Measurements from ENCODE around the gene NRARP.
"Not testable (repeated sequence)": the region's sequence is repeated elsewhere in the genome, so short reads cannot be mapped to it uniquely, and the experiment has no call there.

NRARP gene

DNA sequence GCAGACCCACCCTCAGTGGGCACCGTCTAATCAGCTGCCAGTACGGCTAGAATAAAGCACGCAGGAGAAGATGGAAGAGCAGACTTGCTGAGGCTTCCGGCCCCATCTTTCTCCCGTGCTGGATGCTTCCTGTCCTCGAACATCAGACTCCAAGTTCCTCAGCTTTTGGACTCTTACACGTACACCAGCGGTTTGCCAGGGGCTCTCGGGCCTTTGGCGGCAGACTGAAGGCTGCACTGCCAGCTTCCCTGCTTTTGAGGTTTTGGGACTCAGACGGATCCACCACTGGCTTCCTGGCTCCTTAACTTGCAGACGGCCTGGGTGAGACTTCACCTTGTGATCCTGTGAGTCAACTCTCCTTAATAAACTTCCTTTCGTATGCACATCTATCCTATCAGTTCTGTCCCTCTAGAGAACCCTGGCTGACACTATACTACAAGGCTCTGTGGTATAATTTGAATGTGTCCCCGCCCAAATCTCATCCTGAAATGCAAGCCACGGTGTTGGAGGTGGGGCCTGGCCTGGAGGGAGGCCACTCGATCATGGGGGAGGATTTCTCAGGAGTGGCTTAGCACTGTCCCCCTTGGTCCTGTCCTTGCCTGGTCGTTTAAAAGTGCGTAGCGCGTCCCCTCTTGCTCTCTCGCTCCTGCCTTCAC is 31.1 kb upstream of the NRARP start:
- TF ChIP-seq EZH2 (optimal IDR thresholded peaks at IDR 0.05; ENCODE audit: low read depth, low read length) (no peak), EZH2phosphoT487 (IDR thresholded peaks at IDR 0.05; ENCODE audit: low read length) (no peak), CTCF (IDR thresholded peaks at IDR 0.05; ENCODE audit: low read length) (no peak)
- no peak overlapping the region for H3K27ac ChIP-seq (ENCODE audit: low read length)
- H3K9me3 ChIP-seq (replicated peaks; ENCODE audit: insufficient read depth, low read length): no peaks in the 10 kb centered on the region
- no peaks in the 10 kb centered on the region for H3F3A ChIP-seq (ENCODE audit: insufficient read depth, low read length)
- DNase-seq: no peak
- H4K20me1 ChIP-seq (ENCODE audit: insufficient read depth, low read length): no peaks in the 10 kb centered on the region
- no peak overlapping the region for H3K4me3 ChIP-seq (ENCODE audit: low read length)
- no peak overlapping the region for H3K4me2 ChIP-seq (ENCODE audit: low read depth, low read length)
- H3K27me3 ChIP-seq (replicated peaks; ENCODE audit: insufficient read depth, low read length): peaks cover 80% of the 10 kb centered on the region
- no peaks in the 10 kb centered on the region for H3K79me2 ChIP-seq (ENCODE audit: low read length)
- no peaks in the 10 kb centered on the region for H3K4me1 ChIP-seq (ENCODE audit: low read length)
- no peak overlapping the region for H2AFZ ChIP-seq (ENCODE audit: low read length)
- no peak overlapping the region for H3K9ac ChIP-seq (ENCODE audit: low read length)
- H3K36me3 ChIP-seq (replicated peaks; ENCODE audit: insufficient read depth, low read length): no peaks in the 10 kb centered on the region
- no peaks in the 10 kb centered on the region for H3K9me2 ChIP-seq (replicated peaks; ENCODE audit: insufficient read depth, low read length)

DNA sequence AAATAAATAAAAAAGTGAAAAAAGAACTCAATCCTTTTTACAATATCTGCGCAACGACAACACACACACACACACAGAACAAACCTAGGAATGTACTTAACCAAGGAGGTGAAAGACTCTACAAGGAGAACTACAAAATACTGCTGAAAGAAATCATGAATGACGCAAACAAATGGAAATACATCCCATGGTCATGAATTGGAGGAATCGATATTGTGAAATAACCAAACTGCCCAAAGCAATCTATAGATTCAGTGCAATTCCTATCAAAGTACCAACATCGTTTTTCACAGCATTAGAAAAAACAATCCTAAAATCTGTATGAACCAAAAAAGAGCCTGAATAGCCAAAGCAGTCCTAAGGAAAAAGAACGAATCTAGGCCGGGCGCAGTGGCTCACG is 29.9 kb upstream of the NRARP start:
- H3K36me3 ChIP-seq (replicated peaks; ENCODE audit: insufficient read depth, low read length): no peaks in the 10 kb centered on the region
- no peak for TF ChIP-seq CTCF (IDR thresholded peaks at IDR 0.05; ENCODE audit: low read length)
- no peaks in the 10 kb centered on the region for H3F3A ChIP-seq (ENCODE audit: insufficient read depth, low read length)
- no peaks in the 10 kb centered on the region for H3K4me1 ChIP-seq (ENCODE audit: low read length)
- no peaks in the 10 kb centered on the region for H4K20me1 ChIP-seq (ENCODE audit: insufficient read depth, low read length)
- peaks cover 80% of the 10 kb centered on the region for H3K27me3 ChIP-seq (replicated peaks; ENCODE audit: insufficient read depth, low read length)
- H3K79me2 ChIP-seq (ENCODE audit: low read length): no peaks in the 10 kb centered on the region
- no peaks in the 10 kb centered on the region for H3K9me2 ChIP-seq (replicated peaks; ENCODE audit: insufficient read depth, low read length)
- H3K4me2 ChIP-seq (ENCODE audit: low read depth, low read length): no peak overlapping the region
- H2AFZ ChIP-seq (ENCODE audit: low read length): no peak overlapping the region
- no peak for DNase-seq
- no peak overlapping the region for H3K27ac ChIP-seq (ENCODE audit: low read length)
- H3K9me3 ChIP-seq (replicated peaks; ENCODE audit: insufficient read depth, low read length): no peaks in the 10 kb centered on the region
- no peak overlapping the region for H3K9ac ChIP-seq (ENCODE audit: low read length)
- no peak overlapping the region for H3K4me3 ChIP-seq (ENCODE audit: low read length)

GRCh38 chr9:137330689-137331088 is 28.6 kb upstream of the NRARP start:
- no peaks in the 10 kb centered on the region for H3K79me2 ChIP-seq (ENCODE audit: low read length)
- no peak overlapping the region for H3K4me3 ChIP-seq (ENCODE audit: low read length)
- no peak overlapping the region for H3K27ac ChIP-seq (ENCODE audit: low read length)
- TF ChIP-seq EZH2phosphoT487 (IDR thresholded peaks at IDR 0.05; ENCODE audit: low read length): no peak
- no peak for TF ChIP-seq EZH2 (optimal IDR thresholded peaks at IDR 0.05; ENCODE audit: low read depth, low read length)
- no peak for TF ChIP-seq CTCF (IDR thresholded peaks at IDR 0.05; ENCODE audit: low read length)
- peaks cover 7% of the 10 kb centered on the region; the same call in 1 of the 2 replicates for H3F3A ChIP-seq (ENCODE audit: insufficient read depth, low read length)
- H3K9me3 ChIP-seq (replicated peaks; ENCODE audit: insufficient read depth, low read length): no peaks in the 10 kb centered on the region
- H3K9ac ChIP-seq (ENCODE audit: low read length): no peak overlapping the region
- no peak for DNase-seq
- no peaks in the 10 kb centered on the region for H4K20me1 ChIP-seq (ENCODE audit: insufficient read depth, low read length)
- no peaks in the 10 kb centered on the region for H3K9me2 ChIP-seq (replicated peaks; ENCODE audit: insufficient read depth, low read length)
- 0 out of 2 replicates have a peak, but pooled peaks cover 4% of the 10 kb centered on the region for H3K4me1 ChIP-seq (ENCODE audit: low read length)
- no peak overlapping the region for H2AFZ ChIP-seq (ENCODE audit: low read length)
- no peak overlapping the region for H3K4me2 ChIP-seq (ENCODE audit: low read depth, low read length)
- peaks cover 80% of the 10 kb centered on the region for H3K27me3 ChIP-seq (replicated peaks; ENCODE audit: insufficient read depth, low read length)
- H3K36me3 ChIP-seq (replicated peaks; ENCODE audit: insufficient read depth, low read length): no peaks in the 10 kb centered on the region

DNA sequence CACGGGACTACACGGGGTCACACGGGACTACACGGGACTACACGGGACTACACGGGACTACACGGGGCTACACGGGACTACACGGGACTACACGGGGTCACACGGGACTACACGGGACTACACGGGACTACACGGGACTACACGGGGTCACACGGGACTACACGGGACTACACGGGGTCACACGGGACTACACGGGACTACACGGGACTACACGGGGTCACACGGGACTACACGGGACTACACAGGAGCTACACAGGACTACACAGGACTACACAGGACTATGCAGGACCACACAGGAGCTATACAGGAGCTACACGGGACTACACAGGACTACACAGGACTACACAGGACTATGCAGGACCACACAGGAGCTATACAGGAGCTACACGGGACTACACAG is 27.5 kb upstream of the NRARP start:
- not testable (repeated sequence) for H3K27ac ChIP-seq (ENCODE audit: low read length); DNase-seq; H3K36me3 ChIP-seq (replicated peaks; ENCODE audit: insufficient read depth, low read length); H3K9ac ChIP-seq (ENCODE audit: low read length); H3K79me2 ChIP-seq (ENCODE audit: low read length); H3K4me2 ChIP-seq (ENCODE audit: low read depth, low read length); H4K20me1 ChIP-seq (ENCODE audit: insufficient read depth, low read length); H3F3A ChIP-seq (ENCODE audit: insufficient read depth, low read length); H2AFZ ChIP-seq (ENCODE audit: low read length); H3K9me3 ChIP-seq (replicated peaks; ENCODE audit: insufficient read depth, low read length); H3K4me1 ChIP-seq (ENCODE audit: low read length); H3K9me2 ChIP-seq (replicated peaks; ENCODE audit: insufficient read depth, low read length); H3K4me3 ChIP-seq (ENCODE audit: low read length)
- peaks cover 78% of the 10 kb centered on the region for H3K27me3 ChIP-seq (replicated peaks; ENCODE audit: insufficient read depth, low read length)

GRCh38 chr9:137327641-137328550 is 25.8 kb upstream of the NRARP start:
- H3K9me2 ChIP-seq (replicated peaks; ENCODE audit: insufficient read depth, low read length); H2AFZ ChIP-seq (ENCODE audit: low read length); H3K9me3 ChIP-seq (replicated peaks; ENCODE audit: insufficient read depth, low read length); H3K4me2 ChIP-seq (ENCODE audit: low read depth, low read length); H3K79me2 ChIP-seq (ENCODE audit: low read length); H3F3A ChIP-seq (ENCODE audit: insufficient read depth, low read length); H3K9ac ChIP-seq (ENCODE audit: low read length); H3K27ac ChIP-seq (ENCODE audit: low read length); H3K36me3 ChIP-seq (replicated peaks; ENCODE audit: insufficient read depth, low read length); H4K20me1 ChIP-seq (ENCODE audit: insufficient read depth, low read length); H3K4me1 ChIP-seq (ENCODE audit: low read length); DNase-seq; H3K4me3 ChIP-seq (ENCODE audit: low read length): not testable (repeated sequence)
- H3K27me3 ChIP-seq (replicated peaks; ENCODE audit: insufficient read depth, low read length): peaks cover 72% of the 10 kb centered on the region
